CD4-positive, alpha-beta T cell (primary cell): ENCODE data around the gene RGS14. TPM values are rescaled to one million over a fixed set of nuclear protein-coding genes. Genes with fewer than 3 reads are reported as not detected.

Experiments used
- ATAC-seq: fragments of 200-7000 bp; cut with Tn5 transposase; one replicate; pipeline ENCODE4 v1.10.0; 2022; ENCODE audit warnings: mild to moderate bottlenecking; ENCODE audit not compliant: poor library complexity
- CTCF ChIA-PET: fragments of 350-600 bp; sonication (Branson Sonifier 250); formaldehyde crosslinking; loops from one replicate; lab custom pipeline; 2021; ENCODE audit warnings: antibody characterized with exemption, inconsistent platforms; lab: Charles Lee
- POLR2A ChIA-PET: fragments of 350-600 bp; sonication (Branson Sonifier 250); formaldehyde crosslinking; loops from one replicate; lab custom pipeline; 2021; ENCODE audit warnings: antibody characterized with exemption, inconsistent platforms; lab: Charles Lee
- DNase-seq, 14 experiments: peaks; one replicate each; pipeline ENCODE4 v3.0.0-alpha.2; 2013 to 2020; ENCODE audit warnings: mixed read lengths in 2 of 14
- H3K27ac ChIP-seq, 2 donors: one replicate each; pipeline versions ENCODE4 v1.5.1 to v1.7.0; 2013; ENCODE audit warnings: low read length in 2 of 2, low read depth in 1 of 2, mild to moderate bottlenecking in 1 of 2
- H3K27me3 ChIP-seq, 2 experiments: 1 replicate in 1 of 2; 2 replicates in 1 of 2; pipeline versions ENCODE4 v1.6.1 to v1.7.0; 2013; ENCODE audit warnings: low read length in 2 of 2, control low read depth in 1 of 2, mild to moderate bottlenecking in 1 of 2, moderate library complexity in 1 of 2; ENCODE audit not compliant: insufficient read depth in 2 of 2, control insufficient read depth in 1 of 2
- H3K36me3 ChIP-seq: one replicate; pipeline ENCODE4 v1.6.1; 2013; ENCODE audit warnings: low read length, control low read depth; ENCODE audit not compliant: insufficient read depth
- H3K4me1 ChIP-seq: one replicate; pipeline ENCODE4 v1.6.1; 2013; ENCODE audit warnings: low read length, control low read depth; ENCODE audit not compliant: insufficient read depth
- H3K4me3 ChIP-seq: one replicate; pipeline ENCODE4 v1.5.1; 2013; ENCODE audit warnings: mild to moderate bottlenecking, low read length, moderate library complexity
- H3K9me3 ChIP-seq, 2 experiments: 1 replicate in 1 of 2; 2 replicates in 1 of 2; pipeline versions ENCODE4 v1.6.1 to v1.7.0; 2013; ENCODE audit warnings: low read length in 2 of 2, mild to moderate bottlenecking in 2 of 2, control low read depth in 1 of 2, moderate library complexity in 1 of 2; ENCODE audit not compliant: control insufficient read depth in 1 of 2, insufficient read depth in 1 of 2
- H3K27ac Mint-ChIP-seq: one replicate; pipeline ENCODE4 v1.8.0; 2020; ENCODE audit warnings: mixed read lengths
- H3K27me3 Mint-ChIP-seq: one replicate; pipeline ENCODE4 v1.8.0; 2021; ENCODE audit warnings: mixed read lengths
- H3K36me3 Mint-ChIP-seq: one replicate; pipeline ENCODE4 v1.8.0; 2021; ENCODE audit warnings: low read depth, mixed read lengths
- H3K4me1 Mint-ChIP-seq: one replicate; pipeline ENCODE4 v1.8.0; 2021; ENCODE audit warnings: low read depth, mixed read lengths
- H3K4me3 Mint-ChIP-seq: one replicate; pipeline ENCODE4 v1.8.0; 2020; ENCODE audit warnings: mild to moderate bottlenecking, mixed read lengths
- H3K9me3 Mint-ChIP-seq: one replicate; pipeline ENCODE4 v1.8.0; 2020; ENCODE audit warnings: mixed read lengths
- CTCF ChIP-seq: fragments of 200-600 bp; IDR thresholded peaks from one replicate; pipeline ENCODE4 v1.8.0; 2022; ENCODE audit warnings: antibody characterized with exemption, mild to moderate bottlenecking
- intact Hi-C, 2 experiments: fragments of 100-400 bp; cut with DNase I in 1 of 2; cut with micrococcal nuclease in 1 of 2; formaldehyde crosslinking; loops; one replicate each; pipeline versions ENCODE4 v1.15.1 to v1.9.0; 2023 to 2025; cut with DNase I, micrococcal nuclease
- total RNA-seq, 174 experiments: library from RNA in 2 of 174; stranded (reverse) in 2 of 174; gene quantifications; one replicate each; pipeline ENCODE4 v1.2.3 and lab custom pipeline; 2021 to 2026

The RGS14 gene
- total RNA-seq, 2 experiments from 2014 or later = 34.7 to 35.3 TPM

- TF ChIP-seq CTCF = no peak
- no peaks in the 10 kb centered on the region for H3K36me3 Mint-ChIP-seq
- Histone ChIP-seq H3K27ac (no peak overlapping the region), H3K9me3 (no peaks in the 10 kb centered on the region), H3K27me3 (no peaks in the 10 kb centered on the region), H3K36me3 (no peaks in the 10 kb centered on the region), H3K4me3 (no peak overlapping the region), H3K4me1 (peaks cover 26% of the 10 kb centered on the region)
- H3K4me3 Mint-ChIP-seq = no peak overlapping the region
- POLR2A ChIA-PET = no interaction called here
- no peaks in the 10 kb centered on the region for H3K9me3 Mint-ChIP-seq
- DNase-seq (no peak), ATAC-seq (no peak)
- CTCF ChIA-PET = interaction anchor here (1.7 to 6.0 kb wide), 3 partner anchors 9 to 61 kb away, joined by 10 to 115 read pairs (median 11); no protein-coding TSS in a partner anchor
- H3K27me3 Mint-ChIP-seq = no peaks in the 10 kb centered on the region
- intact Hi-C loops = loop anchor here in 1 of 2 experiments (10.0 kb wide), 1 partner anchor 671 kb away; no protein-coding TSS in a partner anchor
- peaks cover 25% of the 10 kb centered on the region for H3K4me1 Mint-ChIP-seq
- no peak overlapping the region for H3K27ac Mint-ChIP-seq
Measured at GRCh38 chr5:177393990-177394389, 36.3 kb downstream of the RGS14 start.

- Mint-ChIP-seq H3K27me3 (no peaks in the 10 kb centered on the region), H3K9me3 (no peaks in the 10 kb centered on the region), H3K27ac (no peak overlapping the region), H3K4me3 (no peak overlapping the region), H3K36me3 (no peaks in the 10 kb centered on the region), H3K4me1 (peaks cover 5% of the 10 kb centered on the region)
- H3K27ac ChIP-seq = no peak overlapping the region
- no peaks in the 10 kb centered on the region for H3K36me3 ChIP-seq
- ChIA-PET CTCF (interaction anchor here (2.4 kb wide), 1 partner anchor 9 kb away, joined by 10 read pairs; no protein-coding TSS in a partner anchor), POLR2A (no interaction called here)
- peaks cover 5% of the 10 kb centered on the region for H3K4me1 ChIP-seq
- no peaks in the 10 kb centered on the region for H3K9me3 ChIP-seq
- no peak for ATAC-seq
- no peaks in the 10 kb centered on the region for H3K27me3 ChIP-seq
- H3K4me3 ChIP-seq = no peak overlapping the region
- intact Hi-C loops = loop anchor here in 1 of 2 experiments (10.0 kb wide), 1 partner anchor 669 kb away; no protein-coding TSS in a partner anchor
- TF ChIP-seq CTCF = no peak
- no peak for DNase-seq
Measured at GRCh38 chr5:177396078-177396477, 38.4 kb downstream of the RGS14 start.

- intact Hi-C loops = loop anchor here in 1 of 2 experiments (10.0 kb wide), 1 partner anchor 668 kb away; no protein-coding TSS in a partner anchor
- DNase-seq = no peak
- no peak for TF ChIP-seq CTCF
- POLR2A ChIA-PET = no interaction called here
- Mint-ChIP-seq H3K9me3 (no peaks in the 10 kb centered on the region), H3K36me3 (no peaks in the 10 kb centered on the region), H3K4me3 (no peak overlapping the region), H3K27ac (no peak overlapping the region), H3K4me1 (no peaks in the 10 kb centered on the region), H3K27me3 (no peaks in the 10 kb centered on the region)
- CTCF ChIA-PET = no interaction called here
- Histone ChIP-seq H3K4me3 (no peak overlapping the region), H3K27ac (no peak overlapping the region), H3K9me3 (no peaks in the 10 kb centered on the region), H3K27me3 (no peaks in the 10 kb centered on the region), H3K4me1 (no peaks in the 10 kb centered on the region), H3K36me3 (no peaks in the 10 kb centered on the region)
- no peak for ATAC-seq
Measured at GRCh38 chr5:177396807-177397206, 39.1 kb downstream of the RGS14 start.
